ENCODE measurements around the gene GART. TPM values are rescaled to one million over a fixed set of nuclear protein-coding genes. Genes with fewer than 3 reads are reported as not detected.

GART gene
- total RNA-seq, 1 donor from 2014 or later: 66.8 TPM

DNA sequence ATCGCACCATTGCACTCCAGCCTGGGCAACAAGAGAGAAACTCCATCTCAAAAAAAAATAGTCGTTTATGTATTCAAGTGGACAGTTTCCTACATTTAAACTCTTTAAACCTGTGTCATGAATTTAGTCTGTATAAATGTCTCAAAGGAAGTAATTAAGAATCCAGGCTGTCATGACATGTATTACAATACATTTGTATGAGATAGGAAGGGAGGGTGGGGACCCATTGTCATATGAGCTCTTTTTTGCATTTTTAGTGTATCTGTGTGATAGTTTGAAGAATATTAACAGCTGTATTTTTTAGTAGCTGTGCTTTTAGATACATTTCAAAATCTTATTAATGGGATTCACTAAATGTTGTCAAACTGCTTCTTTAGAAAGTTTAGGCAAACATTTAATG, 26.5 kb upstream of the GART start:
- DNase-seq (ENCODE audit: extremely low spot score, unreplicated experiment): no peak
- Mint-ChIP-seq H3K27ac (ENCODE audit: unreplicated experiment) (no peak overlapping the region), H3K4me1 (ENCODE audit: unreplicated experiment) (peaks cover 1% of the 10 kb centered on the region)

DNA sequence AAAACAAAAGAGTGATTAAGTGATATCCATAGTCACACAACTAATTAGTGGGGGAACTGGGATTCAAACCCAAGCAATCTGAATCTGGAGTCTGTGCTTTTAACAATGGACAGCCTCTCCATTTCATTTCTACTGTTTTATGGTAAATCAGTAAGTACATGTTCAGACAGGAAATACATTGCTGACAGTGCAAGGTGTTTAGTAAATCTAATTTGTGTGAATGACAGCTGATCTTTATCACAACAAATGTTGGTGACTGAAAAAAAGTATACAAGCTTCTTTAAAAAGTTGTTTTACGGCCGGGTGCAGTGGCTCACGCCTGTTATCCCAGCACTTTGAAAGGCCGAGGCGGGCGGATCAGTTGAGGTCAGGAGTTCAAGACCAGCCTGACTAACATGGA, 26.0 kb upstream of the GART start:
- TF ChIP-seq, protein P1, sequence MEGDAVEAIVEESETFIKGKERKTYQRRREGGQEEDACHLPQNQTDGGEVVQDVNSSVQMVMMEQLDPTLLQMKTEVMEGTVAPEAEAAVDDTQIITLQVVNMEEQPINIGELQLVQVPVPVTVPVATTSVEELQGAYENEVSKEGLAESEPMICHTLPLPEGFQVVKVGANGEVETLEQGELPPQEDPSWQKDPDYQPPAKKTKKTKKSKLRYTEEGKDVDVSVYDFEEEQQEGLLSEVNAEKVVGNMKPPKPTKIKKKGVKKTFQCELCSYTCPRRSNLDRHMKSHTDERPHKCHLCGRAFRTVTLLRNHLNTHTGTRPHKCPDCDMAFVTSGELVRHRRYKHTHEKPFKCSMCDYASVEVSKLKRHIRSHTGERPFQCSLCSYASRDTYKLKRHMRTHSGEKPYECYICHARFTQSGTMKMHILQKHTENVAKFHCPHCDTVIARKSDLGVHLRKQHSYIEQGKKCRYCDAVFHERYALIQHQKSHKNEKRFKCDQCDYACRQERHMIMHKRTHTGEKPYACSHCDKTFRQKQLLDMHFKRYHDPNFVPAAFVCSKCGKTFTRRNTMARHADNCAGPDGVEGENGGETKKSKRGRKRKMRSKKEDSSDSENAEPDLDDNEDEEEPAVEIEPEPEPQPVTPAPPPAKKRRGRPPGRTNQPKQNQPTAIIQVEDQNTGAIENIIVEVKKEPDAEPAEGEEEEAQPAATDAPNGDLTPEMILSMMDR (IDR thresholded peaks at IDR 0.05): no peak
- DNase-seq (ENCODE audit: extremely low spot score, unreplicated experiment): no peak
- no peak overlapping the region for H3K4me3 Mint-ChIP-seq (ENCODE audit: unreplicated experiment)
- no peak overlapping the region for H3K27ac Mint-ChIP-seq (ENCODE audit: unreplicated experiment)
- H3K4me1 Mint-ChIP-seq (ENCODE audit: unreplicated experiment): peaks cover 1% of the 10 kb centered on the region
- H3K36me3 Mint-ChIP-seq (ENCODE audit: unreplicated experiment): peaks cover 29% of the 10 kb centered on the region
- no peaks in the 10 kb centered on the region for H3K9me3 Mint-ChIP-seq (ENCODE audit: unreplicated experiment)
- H3K27me3 Mint-ChIP-seq (ENCODE audit: unreplicated experiment): no peaks in the 10 kb centered on the region

More for the DNA sequence above, 26.5 kb upstream of the GART start:
- Mint-ChIP-seq H3K9me3 (ENCODE audit: unreplicated experiment) (no peaks in the 10 kb centered on the region), H3K4me3 (ENCODE audit: unreplicated experiment) (no peak overlapping the region), H3K27me3 (ENCODE audit: unreplicated experiment) (no peaks in the 10 kb centered on the region), H3K36me3 (ENCODE audit: unreplicated experiment) (peaks cover 25% of the 10 kb centered on the region)
- TF ChIP-seq, protein P1 (IDR thresholded peaks at IDR 0.05): no peak

DNA sequence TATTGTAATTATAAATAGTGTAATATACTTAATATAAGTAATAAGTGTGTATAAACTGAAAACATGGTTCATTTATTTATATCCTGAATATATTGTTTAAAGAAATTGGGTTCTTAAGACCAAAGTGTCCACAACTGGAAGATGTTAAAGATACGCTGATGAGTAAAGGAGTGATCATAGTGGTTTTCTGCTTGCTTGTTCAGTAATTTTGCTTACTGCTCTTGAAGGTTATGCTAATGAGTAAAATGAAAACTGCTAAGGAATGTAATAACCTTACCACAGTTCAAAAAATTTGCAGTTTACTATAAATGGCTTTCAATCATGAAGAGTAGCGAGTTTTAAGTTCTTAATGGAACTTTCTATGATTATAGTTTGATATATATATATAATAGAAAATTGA, 24.6 kb upstream of the GART start:
- no peak overlapping the region for H3K27ac Mint-ChIP-seq (ENCODE audit: unreplicated experiment)
- no peaks in the 10 kb centered on the region for H3K4me1 Mint-ChIP-seq (ENCODE audit: unreplicated experiment)
- DNase-seq (ENCODE audit: extremely low spot score, unreplicated experiment): no peak

DNA sequence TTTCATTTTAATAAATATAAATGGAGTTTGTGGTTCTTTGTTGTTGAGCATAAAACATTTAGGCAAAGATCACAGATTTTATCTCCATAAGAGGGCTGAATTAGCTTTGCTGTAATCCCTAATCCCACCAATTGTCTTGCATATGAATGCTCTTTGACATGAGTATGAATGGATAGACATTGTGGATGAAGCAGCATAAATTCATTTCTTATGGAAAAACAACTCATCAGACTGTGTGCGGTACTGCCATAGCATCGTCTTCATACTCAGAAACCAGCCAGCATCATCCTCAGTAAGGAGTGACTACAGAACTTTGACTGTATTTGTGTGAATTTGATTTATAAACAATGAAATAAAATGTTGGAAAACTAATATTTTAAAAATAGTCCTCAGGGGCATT, 20.5 kb upstream of the GART start:
- TF ChIP-seq, protein P1 (IDR thresholded peaks at IDR 0.05): no peak
- no peak for DNase-seq (ENCODE audit: extremely low spot score, unreplicated experiment)
- Mint-ChIP-seq H3K4me1 (ENCODE audit: unreplicated experiment) (peaks cover 11% of the 10 kb centered on the region), H3K27ac (ENCODE audit: unreplicated experiment) (peak overlapping the region; percentile 27), H3K4me3 (ENCODE audit: unreplicated experiment) (no peak overlapping the region), H3K27me3 (ENCODE audit: unreplicated experiment) (no peaks in the 10 kb centered on the region), H3K9me3 (ENCODE audit: unreplicated experiment) (no peaks in the 10 kb centered on the region), H3K36me3 (ENCODE audit: unreplicated experiment) (peaks cover 54% of the 10 kb centered on the region)

More for the DNA sequence above, 24.6 kb upstream of the GART start:
- no peak overlapping the region for H3K4me3 Mint-ChIP-seq (ENCODE audit: unreplicated experiment)
- peaks cover 30% of the 10 kb centered on the region for H3K36me3 Mint-ChIP-seq (ENCODE audit: unreplicated experiment)
- TF ChIP-seq, protein P1 (IDR thresholded peaks at IDR 0.05): no peak
- no peaks in the 10 kb centered on the region for H3K27me3 Mint-ChIP-seq (ENCODE audit: unreplicated experiment)
- no peaks in the 10 kb centered on the region for H3K9me3 Mint-ChIP-seq (ENCODE audit: unreplicated experiment)

DNA sequence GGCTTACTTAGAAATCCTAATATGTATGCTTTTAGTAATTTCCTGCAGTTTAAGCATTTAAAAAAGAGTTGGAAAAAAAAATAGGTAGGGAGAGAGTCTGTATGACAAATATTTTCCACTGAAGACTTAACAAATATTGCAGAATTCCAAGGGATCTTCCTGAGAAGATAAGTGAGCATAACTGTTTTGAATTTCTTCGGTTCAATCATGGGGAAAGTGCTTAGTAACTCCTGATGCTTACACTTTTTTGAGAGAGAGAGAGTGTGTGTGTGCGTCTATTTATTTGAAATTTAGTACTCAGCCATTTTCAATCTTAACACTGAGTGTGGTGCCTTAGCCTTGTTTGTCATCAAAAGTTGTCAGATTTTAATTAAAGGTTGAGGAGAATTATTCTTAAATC, 19.5 kb upstream of the GART start:
- Mint-ChIP-seq H3K27ac (ENCODE audit: unreplicated experiment) (peak overlapping the region; percentile 20), H3K4me3 (ENCODE audit: unreplicated experiment) (no peak overlapping the region), H3K27me3 (ENCODE audit: unreplicated experiment) (no peaks in the 10 kb centered on the region), H3K9me3 (ENCODE audit: unreplicated experiment) (no peaks in the 10 kb centered on the region), H3K36me3 (ENCODE audit: unreplicated experiment) (peaks cover 58% of the 10 kb centered on the region), H3K4me1 (ENCODE audit: unreplicated experiment) (peaks cover 14% of the 10 kb centered on the region)
- TF ChIP-seq, protein P1 (IDR thresholded peaks at IDR 0.05): no peak
- no peak for DNase-seq (ENCODE audit: extremely low spot score, unreplicated experiment)

All from osteocyte (in vitro differentiated cells).